ENCODE data around the gene TRAF3.

The TRAF3 gene

DNA sequence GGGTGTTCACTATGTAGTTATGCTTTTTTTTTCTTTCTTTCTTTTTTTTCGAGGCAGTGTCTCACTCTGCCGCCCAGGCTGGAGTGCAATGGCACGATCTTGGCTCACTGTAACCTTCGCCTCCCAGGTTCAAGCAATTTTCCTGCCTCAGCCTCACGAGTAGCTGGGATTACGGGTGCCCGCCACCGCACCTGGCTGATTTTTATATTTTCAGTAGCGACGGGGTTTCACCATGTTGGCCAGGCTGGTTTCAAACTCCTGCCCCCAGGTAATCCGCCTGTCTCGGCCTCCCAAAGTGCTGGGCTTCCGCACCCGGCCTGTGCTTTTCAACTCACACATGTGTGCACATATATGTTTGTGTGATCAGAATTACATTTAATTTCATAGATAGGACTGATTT is 106.3 kb downstream of the TRAF3 start:
- no peak for ATAC-seq
- TF ChIP-seq ZC3H10 (CRISPR knock-in tag; IDR thresholded peaks at IDR 0.05) (no peak), ZNF565 (CRISPR knock-in tag; conservative IDR thresholded peaks at IDR 0.05; ENCODE audit: low read depth) (no peak), SNAI2 (CRISPR knock-in tag; IDR thresholded peaks at IDR 0.05) (no peak), ZFP3 (CRISPR knock-in tag; IDR thresholded peaks at IDR 0.05) (no peak), RARB (CRISPR knock-in tag; IDR thresholded peaks at IDR 0.05) (no peak), ZFP30 (CRISPR knock-in tag; IDR thresholded peaks at IDR 0.05) (no peak), PPARA (CRISPR knock-in tag; IDR thresholded peaks at IDR 0.05; ENCODE audit: borderline replicate concordance) (no peak), TCF4 (CRISPR knock-in tag; IDR thresholded peaks at IDR 0.05; ENCODE audit: borderline replicate concordance) (no peak), GLIS3 (CRISPR knock-in tag; IDR thresholded peaks at IDR 0.05) (no peak), ZNF8 (CRISPR knock-in tag; IDR thresholded peaks at IDR 0.05) (no peak), ISL1 (CRISPR knock-in tag; IDR thresholded peaks at IDR 0.05) (no peak), TOX (CRISPR knock-in tag; IDR thresholded peaks at IDR 0.05; ENCODE audit: borderline replicate concordance) (no peak), OSR1 (CRISPR knock-in tag; IDR thresholded peaks at IDR 0.05) (no peak), BACH2 (CRISPR knock-in tag; IDR thresholded peaks at IDR 0.05; ENCODE audit: borderline replicate concordance) (no peak)
- TF ChIP-seq, protein P1, sequence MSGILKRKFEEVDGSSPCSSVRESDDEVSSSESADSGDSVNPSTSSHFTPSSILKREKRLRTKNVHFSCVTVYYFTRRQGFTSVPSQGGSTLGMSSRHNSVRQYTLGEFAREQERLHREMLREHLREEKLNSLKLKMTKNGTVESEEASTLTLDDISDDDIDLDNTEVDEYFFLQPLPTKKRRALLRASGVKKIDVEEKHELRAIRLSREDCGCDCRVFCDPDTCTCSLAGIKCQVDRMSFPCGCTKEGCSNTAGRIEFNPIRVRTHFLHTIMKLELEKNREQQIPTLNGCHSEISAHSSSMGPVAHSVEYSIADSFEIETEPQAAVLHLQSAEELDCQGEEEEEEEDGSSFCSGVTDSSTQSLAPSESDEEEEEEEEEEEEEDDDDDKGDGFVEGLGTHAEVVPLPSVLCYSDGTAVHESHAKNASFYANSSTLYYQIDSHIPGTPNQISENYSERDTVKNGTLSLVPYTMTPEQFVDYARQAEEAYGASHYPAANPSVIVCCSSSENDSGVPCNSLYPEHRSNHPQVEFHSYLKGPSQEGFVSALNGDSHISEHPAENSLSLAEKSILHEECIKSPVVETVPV (CRISPR knock-in tag; IDR thresholded peaks at IDR 0.05), result no peak
- TF ChIP-seq, protein P2, sequence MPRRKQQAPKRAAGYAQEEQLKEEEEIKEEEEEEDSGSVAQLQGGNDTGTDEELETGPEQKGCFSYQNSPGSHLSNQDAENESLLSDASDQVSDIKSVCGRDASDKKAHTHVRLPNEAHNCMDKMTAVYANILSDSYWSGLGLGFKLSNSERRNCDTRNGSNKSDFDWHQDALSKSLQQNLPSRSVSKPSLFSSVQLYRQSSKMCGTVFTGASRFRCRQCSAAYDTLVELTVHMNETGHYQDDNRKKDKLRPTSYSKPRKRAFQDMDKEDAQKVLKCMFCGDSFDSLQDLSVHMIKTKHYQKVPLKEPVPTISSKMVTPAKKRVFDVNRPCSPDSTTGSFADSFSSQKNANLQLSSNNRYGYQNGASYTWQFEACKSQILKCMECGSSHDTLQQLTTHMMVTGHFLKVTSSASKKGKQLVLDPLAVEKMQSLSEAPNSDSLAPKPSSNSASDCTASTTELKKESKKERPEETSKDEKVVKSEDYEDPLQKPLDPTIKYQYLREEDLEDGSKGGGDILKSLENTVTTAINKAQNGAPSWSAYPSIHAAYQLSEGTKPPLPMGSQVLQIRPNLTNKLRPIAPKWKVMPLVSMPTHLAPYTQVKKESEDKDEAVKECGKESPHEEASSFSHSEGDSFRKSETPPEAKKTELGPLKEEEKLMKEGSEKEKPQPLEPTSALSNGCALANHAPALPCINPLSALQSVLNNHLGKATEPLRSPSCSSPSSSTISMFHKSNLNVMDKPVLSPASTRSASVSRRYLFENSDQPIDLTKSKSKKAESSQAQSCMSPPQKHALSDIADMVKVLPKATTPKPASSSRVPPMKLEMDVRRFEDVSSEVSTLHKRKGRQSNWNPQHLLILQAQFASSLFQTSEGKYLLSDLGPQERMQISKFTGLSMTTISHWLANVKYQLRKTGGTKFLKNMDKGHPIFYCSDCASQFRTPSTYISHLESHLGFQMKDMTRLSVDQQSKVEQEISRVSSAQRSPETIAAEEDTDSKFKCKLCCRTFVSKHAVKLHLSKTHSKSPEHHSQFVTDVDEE (CRISPR knock-in tag; IDR thresholded peaks at IDR 0.05), result no peak
- TF ChIP-seq, protein P3, sequence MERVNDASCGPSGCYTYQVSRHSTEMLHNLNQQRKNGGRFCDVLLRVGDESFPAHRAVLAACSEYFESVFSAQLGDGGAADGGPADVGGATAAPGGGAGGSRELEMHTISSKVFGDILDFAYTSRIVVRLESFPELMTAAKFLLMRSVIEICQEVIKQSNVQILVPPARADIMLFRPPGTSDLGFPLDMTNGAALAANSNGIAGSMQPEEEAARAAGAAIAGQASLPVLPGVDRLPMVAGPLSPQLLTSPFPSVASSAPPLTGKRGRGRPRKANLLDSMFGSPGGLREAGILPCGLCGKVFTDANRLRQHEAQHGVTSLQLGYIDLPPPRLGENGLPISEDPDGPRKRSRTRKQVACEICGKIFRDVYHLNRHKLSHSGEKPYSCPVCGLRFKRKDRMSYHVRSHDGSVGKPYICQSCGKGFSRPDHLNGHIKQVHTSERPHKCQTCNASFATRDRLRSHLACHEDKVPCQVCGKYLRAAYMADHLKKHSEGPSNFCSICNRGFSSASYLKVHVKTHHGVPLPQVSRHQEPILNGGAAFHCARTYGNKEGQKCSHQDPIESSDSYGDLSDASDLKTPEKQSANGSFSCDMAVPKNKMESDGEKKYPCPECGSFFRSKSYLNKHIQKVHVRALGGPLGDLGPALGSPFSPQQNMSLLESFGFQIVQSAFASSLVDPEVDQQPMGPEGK (CRISPR knock-in tag; IDR thresholded peaks at IDR 0.05; ENCODE audit: borderline replicate concordance), result no peak

DNA sequence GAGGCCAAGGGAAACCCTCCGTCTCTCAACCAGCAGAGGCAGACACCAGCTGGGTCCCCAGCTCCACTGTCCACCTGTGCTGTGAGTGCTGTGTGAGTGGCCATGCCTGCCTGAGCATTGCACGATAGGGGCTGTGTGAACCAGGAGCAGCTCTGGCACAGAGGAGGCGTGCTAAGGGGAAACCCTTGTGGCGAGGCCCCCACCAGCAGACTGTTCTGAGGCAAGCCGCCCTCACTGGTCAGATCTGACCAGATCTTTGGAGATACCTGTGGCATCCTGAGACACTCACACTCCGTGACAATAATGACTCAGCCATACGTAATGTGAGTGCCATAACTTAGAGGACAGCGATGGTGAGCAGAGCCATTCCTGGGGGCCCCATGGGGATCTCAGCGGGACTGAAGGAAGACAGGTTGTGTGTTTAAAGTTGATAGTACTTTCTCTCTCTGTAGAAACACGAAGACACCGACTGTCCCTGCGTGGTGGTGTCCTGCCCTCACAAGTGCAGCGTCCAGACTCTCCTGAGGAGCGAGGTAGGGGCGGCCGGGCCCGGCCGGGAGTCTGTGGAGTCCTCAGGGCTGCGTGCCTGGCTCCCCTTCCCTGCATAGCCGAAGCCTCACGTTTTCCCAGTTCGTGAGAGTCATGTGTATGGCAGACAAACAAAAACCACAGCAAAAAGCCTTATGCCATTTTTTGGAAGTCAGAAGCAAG is 108.6 kb downstream of the TRAF3 start:
- ATAC-seq, result no peak
- TF ChIP-seq CSDC2 (CRISPR knock-in tag; IDR thresholded peaks at IDR 0.05), result no peak
- TF ChIP-seq ZNF565 (CRISPR knock-in tag; conservative IDR thresholded peaks at IDR 0.05; ENCODE audit: low read depth), result no peak
- TF ChIP-seq, protein P4, sequence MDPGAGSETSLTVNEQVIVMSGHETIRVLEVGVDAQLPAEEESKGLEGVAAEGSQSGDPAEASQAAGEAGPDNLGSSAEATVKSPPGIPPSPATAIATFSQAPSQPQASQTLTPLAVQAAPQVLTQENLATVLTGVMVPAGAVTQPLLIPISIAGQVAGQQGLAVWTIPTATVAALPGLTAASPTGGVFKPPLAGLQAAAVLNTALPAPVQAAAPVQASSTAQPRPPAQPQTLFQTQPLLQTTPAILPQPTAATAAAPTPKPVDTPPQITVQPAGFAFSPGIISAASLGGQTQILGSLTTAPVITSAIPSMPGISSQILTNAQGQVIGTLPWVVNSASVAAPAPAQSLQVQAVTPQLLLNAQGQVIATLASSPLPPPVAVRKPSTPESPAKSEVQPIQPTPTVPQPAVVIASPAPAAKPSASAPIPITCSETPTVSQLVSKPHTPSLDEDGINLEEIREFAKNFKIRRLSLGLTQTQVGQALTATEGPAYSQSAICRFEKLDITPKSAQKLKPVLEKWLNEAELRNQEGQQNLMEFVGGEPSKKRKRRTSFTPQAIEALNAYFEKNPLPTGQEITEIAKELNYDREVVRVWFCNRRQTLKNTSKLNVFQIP (CRISPR knock-in tag; IDR thresholded peaks at IDR 0.05; ENCODE audit: borderline replicate concordance, low read depth), result no peak
- TF ChIP-seq PPARA (CRISPR knock-in tag; IDR thresholded peaks at IDR 0.05; ENCODE audit: borderline replicate concordance), result no peak
- TF ChIP-seq, protein P5, sequence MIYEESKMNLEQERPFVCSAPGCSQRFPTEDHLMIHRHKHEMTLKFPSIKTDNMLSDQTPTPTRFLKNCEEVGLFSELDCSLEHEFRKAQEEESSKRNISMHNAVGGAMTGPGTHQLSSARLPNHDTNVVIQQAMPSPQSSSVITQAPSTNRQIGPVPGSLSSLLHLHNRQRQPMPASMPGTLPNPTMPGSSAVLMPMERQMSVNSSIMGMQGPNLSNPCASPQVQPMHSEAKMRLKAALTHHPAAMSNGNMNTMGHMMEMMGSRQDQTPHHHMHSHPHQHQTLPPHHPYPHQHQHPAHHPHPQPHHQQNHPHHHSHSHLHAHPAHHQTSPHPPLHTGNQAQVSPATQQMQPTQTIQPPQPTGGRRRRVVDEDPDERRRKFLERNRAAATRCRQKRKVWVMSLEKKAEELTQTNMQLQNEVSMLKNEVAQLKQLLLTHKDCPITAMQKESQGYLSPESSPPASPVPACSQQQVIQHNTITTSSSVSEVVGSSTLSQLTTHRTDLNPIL (CRISPR knock-in tag; IDR thresholded peaks at IDR 0.05; ENCODE audit: low read depth), result no peak
- TF ChIP-seq RARB (CRISPR knock-in tag; IDR thresholded peaks at IDR 0.05), result no peak
- no peak for TF ChIP-seq ZFP3 (CRISPR knock-in tag; IDR thresholded peaks at IDR 0.05)
- TF ChIP-seq, protein P3 (CRISPR knock-in tag; IDR thresholded peaks at IDR 0.05; ENCODE audit: borderline replicate concordance), result no peak

Measured in SK-N-SH treated with all-trans-retinoic acid at 6 μM for 48 hours (cell line).